ENCODE measurements around the gene GTF2A2.
"Not testable (repeated sequence)": the region's sequence is repeated elsewhere in the genome, so short reads cannot be mapped to it uniquely, and the experiment has no call there.

Gene GTF2A2

DNA sequence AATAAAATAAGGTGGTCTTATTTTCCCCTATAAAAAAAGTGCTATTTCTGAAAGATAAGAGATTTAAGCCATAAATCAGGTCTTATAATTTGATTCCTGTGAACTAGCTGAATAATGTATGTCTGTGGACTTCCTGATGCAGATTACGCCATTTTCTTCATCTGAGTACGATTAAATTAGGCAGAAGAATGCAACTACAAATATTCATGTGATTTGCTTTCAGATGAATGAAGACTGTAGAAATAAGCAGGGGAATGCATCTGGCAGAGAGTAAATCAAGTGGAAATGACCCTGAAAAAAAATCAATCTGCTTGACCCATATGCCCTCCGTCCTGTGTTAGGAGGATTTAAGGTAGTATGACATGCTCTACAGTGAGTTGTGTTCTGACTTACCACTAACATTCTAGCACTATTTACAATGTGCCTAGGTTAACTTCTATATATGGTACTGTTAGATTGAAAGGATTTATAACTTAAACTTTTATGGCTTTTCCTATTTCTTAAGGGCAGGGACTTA, 17.1 kb upstream of the GTF2A2 start:
- no peak for DNase-seq (ENCODE audit: low read depth in 2 of 2)

- no peak for DNase-seq (ENCODE audit: low read depth in 2 of 2)
These were observed 11.2 kb upstream of the GTF2A2 start for GRCh38 chr15:59668556-59668955.

DNA sequence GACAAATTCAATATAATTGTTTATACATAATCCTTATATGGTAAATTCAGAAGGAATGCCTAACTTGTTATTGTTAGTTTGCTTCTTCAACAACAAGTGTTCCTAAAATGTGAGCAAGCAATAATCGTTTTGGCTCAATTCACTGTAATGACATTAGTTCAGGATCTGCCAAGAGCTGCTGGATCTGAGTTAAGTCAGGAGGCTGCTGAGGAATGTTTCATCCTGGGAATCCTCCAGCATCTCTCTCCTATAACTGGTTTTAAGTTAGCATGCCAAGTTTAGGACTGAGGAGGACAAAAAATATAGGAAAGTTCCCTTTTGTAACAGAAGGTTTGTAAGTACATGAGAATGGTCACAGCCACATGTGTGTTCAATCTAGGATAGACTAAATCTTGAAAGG, 4.9 kb upstream of the GTF2A2 start:
- DNase-seq (ENCODE audit: low read depth in 2 of 2), result no peak

DNA sequence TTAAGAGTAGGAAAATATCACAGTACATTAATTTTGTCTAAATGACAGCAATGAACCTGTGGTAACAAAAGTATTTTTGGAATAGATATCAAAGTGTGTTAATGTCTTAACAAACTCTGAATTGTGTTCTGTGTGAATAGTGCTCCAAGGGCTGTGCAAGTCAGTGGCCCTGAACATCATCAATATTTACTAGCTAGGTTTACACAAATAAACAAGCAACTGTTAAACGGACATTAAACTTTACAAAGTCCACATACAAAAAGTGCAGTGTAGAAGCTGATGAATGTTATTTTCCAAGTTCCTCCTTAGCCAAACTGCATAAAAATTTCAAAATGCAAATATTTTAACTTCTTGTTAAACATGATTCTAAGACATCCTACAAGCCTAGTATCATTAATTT, 2.1 kb upstream of the GTF2A2 start:
- no peak for DNase-seq (ENCODE audit: low read depth in 2 of 2)

GRCh38 chr15:59657635-59658125, 365 bp upstream of the GTF2A2 start:
- DNase-seq (ENCODE audit: low read depth in 2 of 2), result no peak

GRCh38 chr15:59654046-59654445, 3.3 kb downstream of the GTF2A2 start:
- DNase-seq (ENCODE audit: low read depth in 2 of 2), result no peak

DNA sequence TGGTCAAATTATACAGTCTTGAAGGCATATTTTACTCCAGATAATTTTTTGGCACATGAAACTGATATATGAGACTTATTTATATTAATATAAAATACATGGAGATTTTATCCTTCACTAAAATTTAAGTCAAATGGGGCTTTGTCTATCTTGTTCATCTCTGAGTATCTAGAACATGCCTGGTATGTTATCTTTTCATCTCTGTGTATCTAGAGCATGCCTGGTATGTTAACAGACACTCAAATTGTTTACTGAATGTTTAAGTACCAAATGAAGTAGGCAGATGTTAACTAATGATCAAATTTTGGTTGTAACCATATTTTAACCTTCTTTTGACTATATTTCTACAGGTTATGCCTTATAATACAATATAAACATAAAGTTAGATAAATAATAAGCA, 7.7 kb downstream of the GTF2A2 start:
- DNase-seq (ENCODE audit: low read depth in 2 of 2), result no peak

DNA sequence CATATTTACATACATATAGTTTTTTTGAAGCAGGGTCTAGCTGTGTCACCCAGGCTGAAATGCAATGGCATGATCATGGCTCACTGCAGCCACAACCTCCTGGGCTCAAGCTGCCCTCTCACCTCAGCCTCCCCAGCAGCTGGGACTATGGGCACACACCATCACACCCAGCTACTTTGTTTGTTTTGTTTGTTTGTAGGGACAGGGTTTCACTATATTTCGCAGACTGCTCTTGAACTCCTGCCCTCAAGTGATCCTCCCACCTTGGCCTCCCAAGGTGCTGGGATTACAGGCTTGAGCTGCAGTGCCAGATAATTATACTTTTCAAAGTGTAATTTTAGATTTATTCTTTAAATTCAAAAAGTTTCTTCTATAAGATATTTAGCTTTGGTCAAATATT, 10.2 kb downstream of the GTF2A2 start:
- DNase-seq (ENCODE audit: low read depth in 2 of 2), result no peak

DNA sequence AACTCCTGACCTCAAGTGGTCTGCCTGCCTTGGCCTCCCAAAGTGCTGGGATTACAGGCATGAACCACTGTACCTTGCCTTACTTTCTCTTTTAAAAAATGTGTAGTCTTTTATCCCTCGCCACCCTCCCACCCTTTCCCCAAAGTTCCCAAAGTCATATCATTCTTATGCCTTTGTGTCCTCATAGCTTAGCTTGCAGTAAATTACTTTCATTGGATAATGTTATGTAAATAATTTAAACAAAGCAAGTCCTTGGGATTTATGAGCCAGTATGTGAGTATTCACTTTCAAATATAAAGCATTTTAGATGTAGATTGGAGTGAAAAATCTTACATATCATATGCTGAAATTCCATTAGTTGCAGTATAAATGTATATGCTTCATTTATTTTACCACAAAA, 11.0 kb downstream of the GTF2A2 start:
- DNase-seq (ENCODE audit: low read depth in 2 of 2), result no peak

- DNase-seq (ENCODE audit: low read depth in 2 of 2), result not testable (repeated sequence)
These were observed 11.5 kb downstream of the GTF2A2 start for GRCh38 chr15:59645812-59646211.

GRCh38 chr15:59644756-59645155, 12.6 kb downstream of the GTF2A2 start:
- no peak for DNase-seq (ENCODE audit: low read depth in 2 of 2)

DNA sequence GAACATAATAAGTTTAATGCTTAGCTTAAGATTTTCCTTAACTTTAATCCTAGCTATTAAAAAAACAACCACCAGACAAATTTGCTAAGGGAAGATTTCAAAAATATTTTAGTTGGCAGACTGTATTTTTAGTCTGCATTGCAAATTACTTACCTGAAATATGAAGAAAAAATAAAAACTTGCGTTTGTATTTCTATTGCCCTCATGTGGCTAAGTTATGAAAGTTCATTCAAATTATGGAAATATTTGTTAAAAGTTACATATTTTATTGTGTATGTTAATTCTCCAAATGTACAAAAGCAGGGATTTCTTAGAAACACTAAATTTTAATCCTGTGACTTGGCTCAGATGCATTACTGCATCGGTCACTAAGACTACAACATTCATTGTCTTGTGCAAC, 15.0 kb downstream of the GTF2A2 start:
- DNase-seq (ENCODE audit: low read depth in 2 of 2), result no peak

DNA sequence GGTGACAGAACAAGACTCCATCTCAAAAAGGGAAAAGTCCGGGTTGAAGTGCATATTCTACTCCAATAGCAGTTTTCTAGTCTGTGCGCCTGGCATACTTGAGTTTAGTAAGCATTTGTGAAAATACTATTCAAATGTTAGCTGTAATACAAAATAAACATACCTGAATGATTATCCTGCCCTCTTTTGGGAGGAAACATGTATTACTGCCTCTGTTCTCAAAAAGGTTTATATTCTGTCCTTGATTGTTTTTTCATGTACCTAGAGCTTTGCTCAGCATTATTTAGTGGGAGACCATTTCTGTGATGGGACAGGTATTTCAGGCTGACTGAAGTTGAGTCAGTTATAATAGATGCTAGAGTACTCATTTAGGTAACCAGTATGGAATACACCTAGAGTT, 19.8 kb downstream of the GTF2A2 start:
- not testable (repeated sequence) for DNase-seq (ENCODE audit: low read depth in 2 of 2)

- no peak for DNase-seq (ENCODE audit: low read depth in 2 of 2)
These were observed 21.1 kb downstream of the GTF2A2 start for GRCh38 chr15:59636184-59636583.

DNA sequence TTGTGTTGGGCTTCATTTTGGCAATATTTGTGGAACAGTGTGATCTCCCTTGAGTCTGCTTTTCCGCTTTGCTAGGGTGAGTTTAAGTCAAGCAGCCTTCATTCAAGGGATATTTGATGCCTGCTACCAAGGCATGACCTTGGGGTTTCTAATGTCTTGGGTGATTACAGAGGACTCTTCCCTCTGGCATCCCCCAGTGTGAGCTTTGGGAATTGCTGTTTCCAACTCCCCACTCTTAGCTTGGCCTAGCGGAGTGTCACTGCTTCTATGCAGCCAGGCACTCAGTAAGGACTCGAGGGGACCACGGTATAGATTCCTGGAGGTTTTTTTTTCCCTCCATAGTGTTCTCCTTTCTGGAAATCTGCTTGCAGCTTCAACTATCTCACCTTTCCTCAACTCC, 24.6 kb downstream of the GTF2A2 start:
- no peak for DNase-seq (ENCODE audit: low read depth in 2 of 2)

GRCh38 chr15:59622289-59622688, 35.0 kb downstream of the GTF2A2 start:
- DNase-seq (ENCODE audit: low read depth in 2 of 2), result peak in 1 of 2 donors; percentile 12

GRCh38 chr15:59618406-59618805, 38.9 kb downstream of the GTF2A2 start:
- DNase-seq (ENCODE audit: low read depth in 2 of 2), result no peak

- DNase-seq (ENCODE audit: low read depth in 2 of 2), result no peak
These were observed 40.9 kb downstream of the GTF2A2 start for GRCh38 chr15:59616379-59616778.

- DNase-seq (ENCODE audit: low read depth in 2 of 2), result no peak
These were observed 41.7 kb downstream of the GTF2A2 start for GRCh38 chr15:59615661-59616060.

- DNase-seq (ENCODE audit: low read depth in 2 of 2), result no peak
These were observed 43.2 kb downstream of the GTF2A2 start for GRCh38 chr15:59614153-59614552.

- no peak for DNase-seq (ENCODE audit: low read depth in 2 of 2)
These were observed 45.7 kb downstream of the GTF2A2 start, which contains the start of gene GCNT3 for GRCh38 chr15:59611276-59612260. TSS of gene GCNT3 (plus strand) at chr15:59611783. CDS start at chr15:59618239, 6,456 bp downstream.

DNA sequence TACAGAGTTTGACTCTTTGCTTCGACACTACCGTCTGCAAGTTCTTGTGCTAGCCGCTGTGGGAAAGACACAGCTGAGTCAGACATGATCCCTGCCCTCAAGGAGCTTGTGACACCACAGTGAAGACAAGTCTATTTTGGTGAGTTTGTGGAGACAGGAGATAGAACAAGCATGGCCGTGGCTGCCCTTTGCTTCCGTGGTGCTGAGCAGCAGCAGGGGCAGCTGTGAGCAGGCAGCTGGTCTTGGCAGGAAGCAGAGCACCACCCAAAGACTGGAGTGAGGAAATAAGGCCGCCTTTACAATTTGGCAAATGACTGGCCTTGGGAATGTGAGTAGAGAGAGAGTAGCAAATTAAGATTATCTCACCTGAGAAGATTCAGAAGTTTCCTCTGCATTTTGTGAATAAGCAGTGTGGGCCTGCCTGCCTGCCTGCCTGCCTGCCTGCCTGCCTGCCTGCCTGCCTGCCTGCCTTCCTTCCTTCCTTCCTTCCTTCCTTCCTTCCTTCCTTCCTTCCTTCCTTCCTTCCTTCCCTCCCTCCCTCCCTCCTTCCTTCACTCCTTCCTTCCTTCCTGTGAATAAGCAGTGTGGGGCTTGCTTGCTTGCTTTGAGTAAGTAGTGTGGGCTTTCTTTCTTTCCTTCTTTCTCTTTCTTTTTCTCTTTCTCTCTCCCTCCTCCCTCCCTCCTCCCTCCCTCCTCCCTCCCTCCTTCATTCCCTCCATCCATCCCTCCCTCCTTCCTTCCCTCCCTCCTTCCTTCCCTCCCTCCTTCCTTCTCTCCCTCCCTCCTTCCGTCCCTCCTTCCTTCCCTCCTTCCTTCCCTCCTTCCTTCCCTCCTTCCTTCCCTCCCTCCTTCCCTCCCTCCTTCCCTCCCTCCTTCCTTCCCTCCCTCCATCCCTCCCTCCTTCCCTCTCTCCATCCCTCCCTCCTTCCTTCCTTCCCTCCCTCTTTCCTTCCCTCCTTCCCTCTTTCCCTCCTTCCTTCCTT, 47.3 kb downstream of the GTF2A2 start:
- no peak for DNase-seq (ENCODE audit: low read depth in 2 of 2)

Measured in stimulated activated CD8-positive, alpha-beta memory T cell treated with anti-CD3 and anti-CD28 coated beads, Interleukin-7, amount 100 ng/mL, for 4 hours (primary cell).